HG02840 (cell line): Measurements from ENCODE around the gene FBXL7.

Experiments
- ATAC-seq: cut with Tn5 transposase; IDR thresholded peaks from one replicate; pipeline ENCODE4 v1.9.1; 2021; ENCODE audit warnings: mild to moderate bottlenecking, moderate library complexity, moderate number of reproducible peaks; ENCODE audit not compliant: unreplicated experiment, low FRiP score

FBXL7 gene

GRCh38 chr5:15740383-15740782 lies 240.4 kb downstream of the FBXL7 start:
- ATAC-seq, result no peak

- ATAC-seq, result no peak
Measured at GRCh38 chr5:15741591-15741990, 241.6 kb downstream of the FBXL7 start.

- no peak for ATAC-seq
Measured at GRCh38 chr5:15746833-15747232, 246.9 kb downstream of the FBXL7 start.

GRCh38 chr5:15748266-15748665 lies 248.3 kb downstream of the FBXL7 start:
- ATAC-seq, result no peak

GRCh38 chr5:15752663-15753285 lies 252.8 kb downstream of the FBXL7 start:
- ATAC-seq, result no peak

GRCh38 chr5:15753752-15754151 lies 253.8 kb downstream of the FBXL7 start:
- ATAC-seq, result no peak

GRCh38 chr5:15757103-15757502 lies 257.1 kb downstream of the FBXL7 start:
- ATAC-seq, result no peak

GRCh38 chr5:15757619-15758018 lies 257.6 kb downstream of the FBXL7 start:
- no peak for ATAC-seq

- ATAC-seq, result no peak
Measured at GRCh38 chr5:15762668-15763067, 262.7 kb downstream of the FBXL7 start.

- no peak for ATAC-seq
Measured at GRCh38 chr5:15763754-15764153, 263.8 kb downstream of the FBXL7 start.

- no peak for ATAC-seq
Measured at GRCh38 chr5:15768936-15769335, 269.0 kb downstream of the FBXL7 start.

- no peak for ATAC-seq
Measured at GRCh38 chr5:15772131-15772530, 272.2 kb downstream of the FBXL7 start.

- no peak for ATAC-seq
Measured at GRCh38 chr5:15774632-15775031, 274.7 kb downstream of the FBXL7 start.

- ATAC-seq, result no peak
Measured at GRCh38 chr5:15776346-15776745, 276.4 kb downstream of the FBXL7 start.

- no peak for ATAC-seq
Measured at GRCh38 chr5:15783734-15784133, 283.8 kb downstream of the FBXL7 start.

GRCh38 chr5:15785531-15785981 lies 285.6 kb downstream of the FBXL7 start:
- no peak for ATAC-seq

GRCh38 chr5:15786326-15786725 lies 286.3 kb downstream of the FBXL7 start:
- ATAC-seq, result no peak

GRCh38 chr5:15786884-15787283 lies 286.9 kb downstream of the FBXL7 start:
- no peak for ATAC-seq

- ATAC-seq, result no peak
Measured at GRCh38 chr5:15787681-15788080, 287.7 kb downstream of the FBXL7 start.

- ATAC-seq, result no peak
Measured at GRCh38 chr5:15789642-15790041, 289.7 kb downstream of the FBXL7 start.

GRCh38 chr5:15790446-15791018 lies 290.6 kb downstream of the FBXL7 start:
- no peak for ATAC-seq

- no peak for ATAC-seq
Measured at GRCh38 chr5:15791274-15791673, 291.3 kb downstream of the FBXL7 start.
